ENCODE data around the gene GNB1L.

- no peak for TF ChIP-seq JUN (CRISPR knock-in tag; IDR thresholded peaks at IDR 0.05)
- no peak for TF ChIP-seq CTCF (IDR thresholded peaks at IDR 0.05)
- TF ChIP-seq MAX (CRISPR knock-in tag; IDR thresholded peaks at IDR 0.05), result no peak
- TF ChIP-seq ZNF423 (CRISPR knock-in tag; IDR thresholded peaks at IDR 0.05), result no peak
- no peak for TF ChIP-seq SP1 (CRISPR knock-in tag; conservative IDR thresholded peaks at IDR 0.05)
- TF ChIP-seq USF1 (CRISPR knock-in tag; IDR thresholded peaks at IDR 0.05), result no peak
- no peak for TF ChIP-seq ZNF138 (CRISPR knock-in tag; conservative IDR thresholded peaks at IDR 0.05)
- TF ChIP-seq FOXP4 (CRISPR knock-in tag; IDR thresholded peaks at IDR 0.05), result no peak
- no peak for TF ChIP-seq FOXK1 (CRISPR knock-in tag; IDR thresholded peaks at IDR 0.05)
- no peak for TF ChIP-seq RORB (CRISPR knock-in tag; IDR thresholded peaks at IDR 0.05)
- TF ChIP-seq ZBTB21 (CRISPR knock-in tag; IDR thresholded peaks at IDR 0.05; ENCODE audit: borderline replicate concordance), result no peak
- no peak for TF ChIP-seq FOXP1 (CRISPR knock-in tag; IDR thresholded peaks at IDR 0.05; ENCODE audit: borderline replicate concordance)
These were observed 28.6 kb downstream of the GNB1L start for GRCh38 chr22:19825904-19826618.

Data from WTC11 (cell line).